CD4-positive, alpha-beta T cell treated with Interleukin-15 for 1 hour (primary cell): Measurements from ENCODE around the gene MYO16.
"Not testable (repeated sequence)": the region's sequence is repeated elsewhere in the genome, so short reads cannot be mapped to it uniquely, and the experiment has no call there.

ENCODE experiments used
- DNase-seq: peaks from one replicate; pipeline ENCODE4 v3.0.0-alpha.2; 2020

The MYO16 gene

DNA sequence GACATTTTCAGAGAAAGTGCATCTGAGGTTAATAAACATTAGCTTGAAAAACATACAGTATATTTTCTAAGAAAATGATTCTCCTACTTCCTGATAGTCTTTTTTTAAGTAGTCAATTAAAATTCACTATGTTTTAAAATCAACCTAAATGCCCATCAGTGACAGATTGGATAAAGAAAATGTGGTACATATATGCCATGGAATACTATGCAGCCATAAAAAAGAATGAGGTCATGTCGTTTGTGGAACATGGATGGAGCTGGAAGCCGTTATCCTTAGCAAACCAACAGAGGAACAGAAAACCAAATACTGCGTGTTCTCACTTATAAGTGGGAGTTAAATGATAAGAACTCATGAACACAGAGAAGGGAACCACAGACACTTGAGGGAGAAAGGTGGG lies 462.8 kb downstream of the MYO16 start:
- not testable (repeated sequence) for DNase-seq

DNA sequence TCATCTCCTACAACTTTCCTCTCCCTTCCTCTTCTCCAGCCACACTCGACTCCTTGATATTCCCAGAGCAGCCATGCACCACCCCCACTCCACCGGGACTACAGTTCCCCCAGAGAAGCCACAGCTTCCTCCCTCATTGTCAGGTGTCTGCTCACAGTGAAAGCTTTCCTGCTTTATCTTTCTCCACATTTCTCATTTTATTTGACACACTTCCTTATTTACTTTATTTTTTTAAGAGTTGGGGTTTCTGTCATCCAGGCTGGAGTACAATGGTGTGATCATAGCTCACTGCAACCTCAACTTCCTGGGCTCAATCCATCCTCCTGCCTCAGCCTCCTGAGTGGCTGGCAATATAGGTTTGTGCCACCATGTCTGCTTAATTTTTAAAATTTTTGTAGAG lies 464.6 kb downstream of the MYO16 start:
- no peak for DNase-seq

DNA sequence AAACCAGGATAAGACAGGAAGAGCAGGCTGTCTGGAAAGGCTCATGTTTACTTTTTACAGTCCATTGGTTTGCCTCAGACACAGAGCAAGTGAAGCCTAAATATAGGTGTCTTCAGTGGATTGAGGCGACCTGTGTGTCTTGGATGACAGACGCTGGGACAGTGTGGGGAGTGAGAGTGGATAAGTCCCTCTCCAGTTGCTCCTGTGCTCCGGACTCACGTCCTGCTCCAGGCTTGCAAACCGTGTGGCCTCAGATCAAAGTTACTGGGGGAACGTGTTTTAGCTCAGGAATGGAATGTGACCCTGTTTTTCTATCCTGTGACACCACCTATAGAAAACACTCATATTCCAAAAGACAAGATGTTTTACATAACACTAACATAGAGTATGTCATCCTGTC lies 465.7 kb downstream of the MYO16 start:
- DNase-seq = no peak

DNA sequence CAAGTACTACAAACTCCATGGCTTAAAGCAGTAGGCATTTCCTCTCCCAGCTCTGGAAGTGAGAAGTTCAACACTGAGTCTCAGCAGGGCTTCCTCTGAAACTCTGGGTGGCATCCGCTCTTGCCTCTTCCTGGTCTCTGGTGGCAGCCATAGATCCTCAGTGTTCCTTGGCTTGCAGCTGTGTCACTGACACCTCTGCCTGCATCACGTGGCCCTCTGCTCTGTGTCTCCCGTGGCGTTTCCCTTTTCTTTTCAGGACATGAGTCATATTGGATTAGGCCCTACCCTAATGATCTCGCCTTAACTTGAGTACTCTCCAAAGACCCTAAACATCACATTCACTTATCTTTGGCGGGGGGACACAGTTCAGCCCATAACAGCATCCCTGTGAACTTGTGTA lies 466.7 kb downstream of the MYO16 start:
- no peak for DNase-seq

DNA sequence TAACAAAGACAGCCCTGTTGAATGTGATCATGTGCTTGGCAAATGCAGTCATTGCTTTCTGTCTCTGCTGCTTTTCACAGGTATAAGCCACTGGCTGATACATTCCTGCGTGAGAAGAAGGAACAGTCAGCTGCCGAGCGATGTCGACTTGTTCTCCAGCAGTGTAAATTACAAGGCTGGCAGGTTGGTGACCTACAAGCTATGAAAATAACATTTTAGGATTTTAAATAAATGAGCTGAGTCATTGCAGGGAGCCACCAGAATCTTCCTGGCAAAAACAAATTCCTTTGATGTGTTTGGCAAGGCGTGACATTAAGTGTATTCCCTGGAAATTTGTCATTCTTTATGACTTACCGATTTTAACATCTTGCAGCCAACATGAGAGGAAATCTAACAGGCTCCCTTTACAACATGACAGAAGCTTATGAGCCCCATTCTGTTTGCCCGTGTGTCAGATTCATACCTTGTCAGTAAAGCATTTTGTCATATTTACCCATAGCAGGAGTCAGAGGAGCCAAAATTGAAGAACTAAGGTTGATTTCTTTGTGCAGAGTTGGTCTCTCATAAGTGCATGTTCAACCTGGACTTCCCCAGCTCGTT lies 471.4 kb downstream of the MYO16 start:
- no peak for DNase-seq

DNA sequence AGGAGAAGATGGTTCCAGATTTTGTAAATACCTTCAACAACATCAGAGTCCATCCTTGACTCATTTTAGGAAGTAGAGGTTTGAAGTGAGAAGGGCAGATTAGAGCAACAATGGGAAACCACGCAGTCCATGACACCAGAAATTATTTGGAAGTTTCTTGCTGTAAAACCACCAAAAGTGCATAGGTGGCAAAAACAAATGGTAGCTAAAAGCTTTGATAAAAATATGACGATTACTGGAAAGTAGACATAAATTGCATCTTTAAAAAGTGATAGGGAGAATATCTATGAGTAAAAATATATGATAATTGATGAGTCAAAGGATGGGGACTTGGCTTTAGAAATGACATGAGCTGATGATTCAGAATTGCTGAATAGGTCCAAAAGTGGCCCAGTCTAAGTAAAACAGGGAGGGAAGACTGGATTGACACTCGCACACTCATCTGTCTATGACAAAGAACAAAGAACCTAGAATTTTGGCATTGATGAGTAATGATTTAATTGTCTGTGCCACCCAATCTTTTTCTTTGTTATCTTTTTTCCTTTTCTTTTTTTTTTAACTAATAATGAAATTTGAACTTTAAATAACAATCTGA lies 472.2 kb downstream of the MYO16 start:
- DNase-seq = no peak

DNA sequence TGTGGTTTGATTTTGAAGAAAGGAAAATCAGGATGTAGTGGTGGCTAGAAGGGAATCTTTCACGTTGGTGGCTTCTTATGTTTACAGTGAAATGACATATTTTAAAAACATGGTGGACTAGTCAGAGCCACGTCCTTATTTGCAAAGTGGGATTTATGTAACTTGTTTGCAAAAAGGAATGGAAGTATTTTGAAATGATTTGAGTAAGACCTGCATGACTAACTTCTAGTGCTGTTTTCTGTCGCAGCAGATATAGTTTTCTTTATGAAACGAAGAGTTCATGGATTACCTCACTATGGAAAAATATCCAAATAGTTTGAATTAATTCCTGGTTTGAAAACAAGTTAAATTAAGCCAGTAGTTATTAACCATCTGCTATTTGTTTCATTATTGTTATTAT lies 476.5 kb downstream of the MYO16 start:
- DNase-seq = no peak

DNA sequence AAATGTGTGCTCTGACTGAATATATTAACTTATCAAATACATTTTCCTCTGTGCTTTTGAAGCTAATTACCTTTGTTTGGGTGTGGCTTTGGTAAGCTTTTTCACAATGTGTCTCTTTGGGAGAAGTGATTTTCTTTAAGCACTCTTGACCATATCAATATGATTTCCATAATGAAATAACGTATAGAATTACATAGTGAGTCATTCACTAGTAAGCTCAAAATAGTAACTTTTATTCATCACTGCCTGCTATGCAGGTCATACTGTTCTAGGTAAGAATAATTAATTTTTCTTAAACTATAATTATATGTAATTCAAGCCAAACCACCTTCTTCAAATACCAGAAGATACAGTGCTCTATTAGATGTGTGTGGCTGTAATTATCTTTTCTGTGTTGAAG lies 480.7 kb downstream of the MYO16 start:
- no peak for DNase-seq

DNA sequence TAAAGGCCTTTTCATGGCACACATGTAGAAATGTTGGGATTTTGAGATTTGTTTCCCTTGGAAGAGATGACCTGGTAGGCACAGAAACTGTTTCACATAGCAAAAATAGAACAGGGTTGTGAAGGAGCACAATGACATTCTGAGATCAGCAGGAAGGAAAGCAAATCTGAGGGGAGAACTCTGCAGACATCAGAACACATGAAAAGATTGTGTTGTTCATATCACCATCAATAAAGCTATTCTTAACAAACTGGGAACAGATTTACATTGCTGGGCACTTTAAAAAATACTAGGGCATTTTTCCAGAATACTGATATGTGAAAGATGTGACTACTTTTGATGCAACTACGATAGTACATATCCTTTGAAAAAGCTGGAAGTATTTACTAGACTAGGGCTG lies 481.7 kb downstream of the MYO16 start:
- no peak for DNase-seq

DNA sequence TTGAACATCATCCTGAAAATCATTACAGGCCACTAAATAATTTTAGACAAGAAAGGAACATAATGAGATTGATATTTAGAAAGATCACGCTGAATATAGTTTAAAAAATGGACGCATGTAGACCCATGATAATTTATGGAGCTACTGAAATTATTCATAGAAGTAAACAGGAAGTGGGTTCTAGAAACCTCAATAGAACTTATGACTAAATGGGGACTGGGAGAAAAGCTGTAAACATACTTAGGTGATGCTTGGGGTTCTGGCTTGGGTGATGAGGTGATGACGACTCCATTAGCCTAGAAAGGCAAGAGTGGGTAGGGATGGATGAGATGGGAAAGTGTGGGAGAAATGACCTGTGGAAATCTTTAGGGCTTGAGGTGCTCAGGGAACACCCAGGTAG lies 484.0 kb downstream of the MYO16 start:
- DNase-seq = no peak

DNA sequence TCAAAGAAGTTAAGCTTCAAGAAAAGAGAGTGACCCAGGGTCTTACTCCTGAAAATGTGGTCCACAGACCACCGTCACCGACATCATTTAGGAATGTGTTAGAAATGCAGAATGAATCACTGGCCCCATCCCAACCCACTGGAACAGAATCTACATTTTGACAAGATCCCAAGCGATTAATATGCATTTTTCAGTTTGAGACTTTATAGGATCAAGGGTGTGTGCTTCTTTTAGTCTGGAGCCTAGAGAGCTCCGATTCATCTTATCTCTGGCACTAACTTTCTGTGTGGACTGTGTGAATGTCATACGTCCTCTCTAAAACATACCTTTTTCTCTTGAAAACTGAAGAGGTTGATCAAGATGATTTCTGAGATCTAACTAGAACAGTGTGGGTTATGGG lies 484.8 kb downstream of the MYO16 start:
- DNase-seq = no peak

DNA sequence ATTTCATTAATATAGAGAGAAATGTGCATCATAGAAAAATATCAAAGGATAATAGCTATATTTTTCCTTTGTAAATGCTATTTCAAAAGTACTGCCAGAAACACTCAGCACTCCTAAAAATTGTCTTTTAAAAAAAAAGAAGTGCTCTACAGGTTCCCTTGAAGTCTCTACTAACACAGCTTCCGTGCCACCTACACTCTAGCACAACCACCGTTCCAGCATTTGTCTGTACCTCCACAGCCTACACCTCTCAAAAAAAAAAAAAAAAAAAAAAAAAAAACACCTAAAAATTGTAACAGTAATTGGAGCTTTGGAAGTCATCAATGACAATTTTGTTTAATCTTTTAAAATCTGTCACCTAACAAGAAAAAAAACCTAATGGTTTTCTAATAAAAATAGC lies 485.6 kb downstream of the MYO16 start:
- DNase-seq = no peak

DNA sequence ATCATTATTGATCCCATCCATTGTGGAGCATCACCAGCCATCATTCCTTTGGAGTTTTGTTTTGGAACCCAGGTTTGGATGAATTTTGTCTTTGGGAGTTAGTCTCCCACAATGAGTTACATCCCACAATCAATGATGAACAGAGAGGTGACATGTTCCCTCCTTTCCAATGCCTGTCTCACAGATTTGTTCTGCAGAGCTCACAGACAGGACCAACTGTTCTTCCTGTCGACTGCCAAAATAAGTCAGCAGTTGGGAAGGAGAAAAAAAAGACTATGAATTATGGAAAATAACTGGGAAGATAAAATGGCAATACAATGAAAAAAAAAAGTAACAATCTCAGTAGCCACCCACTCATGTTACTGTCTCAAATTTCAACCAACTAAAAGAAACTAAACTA lies 489.1 kb downstream of the MYO16 start:
- DNase-seq = no peak

DNA sequence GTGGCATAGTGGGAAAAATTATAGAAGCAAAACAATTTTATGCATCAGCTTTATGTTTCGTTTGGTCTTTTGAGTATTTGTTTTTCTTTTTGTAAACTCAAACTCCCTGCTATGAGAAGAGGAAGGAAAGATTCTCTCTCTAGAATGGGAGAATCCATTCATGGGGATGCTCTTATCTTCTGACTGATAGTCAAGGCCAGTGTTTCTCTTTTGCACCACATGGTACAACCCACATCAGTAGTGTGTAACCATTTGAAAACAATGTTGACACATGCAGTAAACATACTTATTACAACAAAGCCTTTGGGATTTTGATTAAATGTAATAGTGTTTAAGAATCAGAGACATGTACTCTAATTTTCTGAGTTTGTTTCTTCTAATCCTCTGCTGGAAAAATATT lies 490.5 kb downstream of the MYO16 start:
- no peak for DNase-seq

DNA sequence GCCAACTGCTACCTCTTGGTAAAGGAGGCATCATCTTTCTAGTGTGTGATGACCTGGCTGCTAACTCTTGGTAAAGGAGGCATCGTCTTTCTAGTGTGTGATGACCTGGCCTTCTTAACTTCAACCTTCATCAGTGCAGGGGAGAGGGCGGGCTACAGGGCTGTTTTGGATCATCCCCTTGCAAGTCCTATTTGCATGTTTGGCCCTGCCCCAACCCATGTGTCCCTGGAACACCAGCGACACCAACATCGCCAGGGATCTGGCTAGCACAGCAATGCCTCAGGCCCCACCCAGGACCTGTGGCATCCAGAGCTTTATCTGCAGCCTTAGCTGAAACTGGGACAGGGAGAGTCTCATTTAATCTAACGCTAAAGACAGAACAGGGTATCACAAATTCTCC lies 492.4 kb downstream of the MYO16 start:
- no peak for DNase-seq

DNA sequence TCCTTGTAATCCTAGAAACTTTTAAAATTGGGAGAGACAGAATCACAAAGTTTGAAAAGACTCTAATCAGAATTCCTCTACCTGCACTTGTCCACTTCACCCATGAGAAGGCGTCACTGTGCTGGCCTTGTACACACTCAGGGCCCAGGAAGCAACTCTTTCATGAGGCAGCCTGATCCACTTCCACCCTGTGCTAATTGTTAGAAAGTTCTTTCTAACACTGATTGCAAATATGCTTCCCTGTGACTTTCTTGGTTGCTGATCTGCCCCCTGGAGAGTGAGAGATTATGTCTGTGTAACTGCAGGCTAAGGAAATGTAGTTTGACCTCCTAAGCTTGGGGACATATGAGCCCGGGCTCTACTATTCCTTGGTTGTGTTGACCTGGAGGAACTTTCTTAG lies 494.6 kb downstream of the MYO16 start:
- no peak for DNase-seq

DNA sequence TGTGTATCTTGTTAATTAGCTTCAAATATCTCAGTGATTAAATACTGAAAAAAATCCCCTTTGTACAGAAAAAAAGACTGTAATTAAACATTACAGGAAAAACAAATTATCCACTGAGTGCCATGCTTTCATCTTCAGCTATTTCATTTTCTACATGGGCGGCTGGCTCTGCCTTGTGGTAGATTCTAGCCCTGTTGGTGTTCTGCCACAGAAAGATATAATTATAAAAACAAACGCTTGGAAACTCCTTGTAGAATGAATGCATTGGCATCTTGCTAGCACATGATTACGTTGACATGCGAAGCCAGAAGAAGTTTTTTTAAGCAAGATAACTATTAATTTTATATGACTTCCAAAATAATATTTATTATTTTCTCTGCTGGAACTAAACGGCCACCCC lies 496.8 kb downstream of the MYO16 start:
- DNase-seq = no peak

DNA sequence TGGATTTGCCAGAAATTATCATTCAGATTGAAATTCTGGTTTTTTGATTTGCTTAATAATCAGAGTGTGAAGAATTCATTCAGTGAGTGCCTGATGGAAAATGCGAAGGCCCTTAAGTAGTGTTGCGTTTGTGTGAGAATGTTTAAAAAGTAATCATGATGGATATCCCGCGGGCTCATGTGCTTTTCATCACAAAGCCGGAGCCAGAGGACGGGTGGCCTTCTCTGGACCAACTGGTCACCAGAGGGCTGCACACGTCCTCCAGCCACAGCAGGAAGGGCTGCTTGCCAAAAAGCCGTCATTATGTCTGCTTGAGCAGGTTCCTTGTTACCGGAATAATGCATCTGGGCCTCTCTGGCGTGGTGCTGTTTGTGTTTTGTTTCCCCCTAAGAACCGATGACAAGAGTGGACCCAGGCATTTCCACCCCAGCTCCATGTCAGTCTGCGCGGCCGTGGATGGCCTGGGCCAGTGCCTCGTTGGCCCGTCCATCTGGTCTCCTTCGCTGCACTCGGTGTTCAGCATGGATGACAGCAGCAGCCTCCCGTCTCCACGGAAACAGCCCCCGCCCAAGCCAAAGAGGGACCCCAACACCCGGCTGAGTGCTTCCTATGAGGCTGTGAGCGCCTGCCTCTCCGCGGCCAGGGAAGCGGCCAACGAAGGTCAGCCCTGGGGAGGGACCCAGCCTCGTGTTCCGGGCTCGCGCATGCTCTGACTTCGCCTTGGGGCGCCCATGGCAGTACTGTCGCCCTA lies 497.7 kb downstream of the MYO16 start:
- DNase-seq = no peak

DNA sequence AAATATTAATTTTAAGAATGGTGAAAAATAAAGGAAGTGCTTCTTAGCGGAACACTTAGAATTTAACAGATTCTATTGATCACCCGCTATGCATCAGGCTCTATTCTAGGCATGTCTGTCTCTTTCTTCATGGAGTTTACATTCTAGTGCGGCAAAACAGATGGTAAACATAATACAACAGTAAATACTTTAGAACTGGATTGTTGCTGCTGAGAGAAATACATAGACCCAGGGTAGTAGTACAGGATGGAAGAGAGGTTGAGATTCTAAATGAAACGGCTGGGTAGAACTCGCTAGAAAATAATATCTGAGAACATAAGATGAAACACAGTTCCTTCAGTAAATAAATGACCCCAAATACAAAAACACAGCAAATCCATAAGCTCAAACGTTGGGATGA lies 498.7 kb downstream of the MYO16 start:
- no peak for DNase-seq

DNA sequence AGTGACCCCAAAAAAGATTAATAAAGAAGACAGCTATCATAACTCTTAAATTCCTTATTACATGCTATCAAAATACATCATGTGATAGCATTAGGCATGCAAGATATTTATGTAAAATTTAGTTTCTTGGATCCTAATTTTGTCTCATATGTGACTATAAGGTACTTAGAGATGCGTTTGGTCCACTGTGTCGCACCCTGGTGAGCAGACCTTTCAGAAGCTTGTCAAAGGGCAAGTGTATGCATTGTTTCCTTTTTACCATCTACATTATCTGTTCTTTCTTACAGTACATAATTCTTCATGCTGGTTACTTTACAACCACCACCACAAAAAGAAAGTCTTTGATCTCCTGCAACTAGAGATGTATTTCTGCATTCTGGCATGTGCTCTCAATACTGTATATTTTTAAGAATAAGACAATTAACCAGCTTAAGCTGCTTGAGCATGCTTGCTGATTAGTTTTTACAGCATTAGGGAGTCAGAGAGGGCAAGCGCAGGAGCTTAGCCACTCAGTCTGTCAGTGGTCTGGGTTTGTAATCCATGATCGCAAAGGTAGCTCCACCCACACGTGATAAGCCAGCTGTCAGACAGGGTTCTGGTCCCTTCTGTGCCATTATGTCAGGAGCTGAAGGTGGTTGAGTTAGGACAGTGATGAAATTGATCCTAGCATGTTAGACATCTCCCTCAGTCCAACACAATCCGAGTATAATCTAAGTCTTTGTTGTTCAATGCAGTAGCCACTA lies 500.9 kb downstream of the MYO16 start:
- no peak for DNase-seq

DNA sequence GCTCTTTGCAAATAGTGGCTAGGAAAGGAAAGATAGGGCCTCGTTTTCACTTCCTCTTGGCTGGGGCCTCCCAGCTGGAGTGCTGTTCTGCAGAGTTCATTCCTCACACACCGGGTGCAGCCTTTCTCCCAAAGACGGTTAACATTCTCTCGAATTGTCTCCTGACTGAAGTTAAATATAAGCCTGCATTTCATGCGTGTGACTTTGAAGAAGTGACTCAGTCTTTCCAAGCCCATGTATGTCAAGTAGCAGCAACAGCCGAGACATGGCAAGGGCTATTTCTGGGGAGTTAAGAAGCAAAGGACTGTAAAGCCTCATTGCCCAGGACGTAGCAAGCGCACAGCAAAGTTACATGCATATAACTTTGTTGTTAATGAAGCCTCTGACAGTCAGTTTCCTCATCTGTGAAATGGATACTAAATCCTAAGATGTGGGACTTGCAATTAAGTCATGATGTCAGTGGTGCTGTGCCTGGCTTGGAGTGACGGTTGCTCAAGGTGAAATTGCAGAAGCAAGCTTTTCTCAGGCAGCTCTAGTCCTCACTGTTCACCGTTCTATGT lies 502.4 kb downstream of the MYO16 start:
- DNase-seq = no peak

DNA sequence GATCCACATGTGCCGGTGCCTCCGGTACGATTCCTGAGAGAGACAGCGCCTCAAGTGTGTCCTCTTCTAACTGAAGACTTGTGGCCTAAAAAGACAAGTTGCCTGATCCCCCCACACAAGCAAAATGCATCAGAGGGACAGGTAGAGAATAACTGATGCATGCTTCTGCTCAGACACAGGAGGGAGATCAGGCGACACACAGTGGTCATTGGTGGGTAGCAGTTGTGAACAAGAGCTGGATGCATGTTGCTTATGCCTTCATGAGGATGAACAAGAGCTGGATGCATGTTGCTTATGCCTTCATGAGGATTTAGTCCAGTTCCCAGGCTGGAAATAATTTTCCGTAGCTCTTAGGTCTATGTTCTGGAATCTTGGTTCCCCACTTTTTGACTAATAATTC lies 505.6 kb downstream of the MYO16 start:
- no peak for DNase-seq

DNA sequence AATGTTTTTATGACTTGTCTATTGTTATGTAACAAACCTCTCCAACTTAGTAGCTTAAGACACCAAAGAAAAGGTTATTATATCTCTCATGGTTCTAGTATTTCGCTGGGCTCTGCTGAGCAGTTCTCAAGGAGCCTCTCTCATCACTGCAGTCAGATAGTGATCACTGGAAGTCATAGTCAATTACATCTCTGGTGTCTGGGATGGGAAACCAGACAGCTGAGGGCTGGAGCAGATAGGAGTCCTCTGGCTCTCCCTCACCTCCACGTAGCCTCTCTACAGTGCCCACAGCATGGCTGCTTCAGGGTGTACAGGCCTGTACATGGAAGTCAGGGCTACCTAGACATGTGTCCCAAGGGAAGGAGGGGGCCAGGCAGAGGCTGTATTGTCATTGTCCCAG lies 507.5 kb downstream of the MYO16 start:
- DNase-seq = no peak

DNA sequence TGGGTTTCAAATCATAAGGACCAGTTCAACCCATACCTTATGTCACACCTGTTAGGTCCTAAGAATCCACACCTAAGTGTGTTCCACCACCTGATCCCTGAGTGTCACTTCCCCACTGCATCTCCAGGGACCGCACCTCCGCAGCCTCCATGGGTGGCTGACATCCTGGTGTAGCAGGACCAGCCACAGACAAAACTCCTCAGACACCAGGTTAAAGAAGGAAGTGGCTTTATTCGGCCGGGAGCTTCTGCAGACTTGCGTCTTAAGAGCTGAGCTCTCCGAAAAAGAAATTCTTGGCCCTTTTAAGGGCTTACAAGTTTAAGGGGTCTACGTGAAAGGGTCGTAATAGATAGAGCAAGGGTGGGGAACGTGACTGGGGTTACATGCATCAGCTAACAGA lies 509.9 kb downstream of the MYO16 start:
- DNase-seq = no peak
